Measurements from ENCODE around the gene SPTBN4. TPM values are rescaled to one million over a fixed set of nuclear protein-coding genes. Genes with fewer than 3 reads are reported as not detected.

SPTBN4 gene
- total RNA-seq, 2 donors from 2014 or later = 1.8 to 6.3 TPM

DNA sequence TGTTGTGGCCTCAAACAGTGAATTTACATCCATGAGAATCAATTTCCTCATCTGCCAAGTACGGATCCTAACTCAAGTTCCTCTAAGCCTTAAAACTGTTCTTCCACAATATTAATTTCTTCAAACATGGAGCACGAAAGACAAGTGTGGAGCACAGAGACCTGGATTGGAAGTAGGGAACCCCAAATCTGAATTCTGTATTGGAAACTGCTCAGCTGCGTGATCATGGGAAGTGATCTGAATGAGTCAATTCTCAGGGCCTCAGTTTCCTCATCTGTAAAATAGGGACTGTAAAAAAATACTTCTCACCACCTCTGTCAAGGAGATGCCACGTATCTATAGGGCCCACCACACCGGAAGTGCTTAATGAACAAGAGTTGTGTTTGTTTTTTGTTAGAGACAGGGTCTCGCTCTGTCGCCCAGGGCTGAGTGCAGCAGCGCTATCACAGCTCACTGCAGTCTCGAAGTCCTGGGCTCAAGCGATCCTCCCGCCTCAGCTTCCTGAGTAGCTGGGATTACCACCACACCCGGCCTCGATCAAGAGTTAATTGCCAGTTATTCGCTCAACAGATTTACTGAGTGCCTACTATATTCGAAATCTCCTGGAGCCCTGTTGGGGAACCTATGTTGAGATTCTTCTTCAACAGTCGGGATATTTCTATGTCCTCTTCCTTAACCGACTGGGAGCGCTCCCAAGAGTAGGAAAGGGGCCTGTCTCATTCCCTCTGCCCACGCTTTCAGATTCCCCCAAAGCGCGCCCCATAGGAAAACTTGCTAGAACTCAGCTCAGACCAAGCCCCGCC lies 24.3 kb upstream of the SPTBN4 start:
- Histone ChIP-seq H3K9me3 (no peaks in the 10 kb centered on the region), H3K36me3 (replicated peaks in 1 of 2; ENCODE audit: insufficient read depth in 1 of 2, low read depth in 2 of 2) (peaks cover 0 to 3% of the 10 kb centered on the region in 2 donors), H3K27me3 (no peaks in the 10 kb centered on the region), H3K27ac (peak overlapping the region; percentile 43 to 94 (median 58)), H3K4me3 (no peak overlapping the region), H3K4me1 (peaks cover 21% of the 10 kb centered on the region)
- no peak for DNase-seq
- ATAC-seq = no peak
- 22 to 45% methylated on average over 11 to 22 of the region's 22 CpGs for WGBS, 2 donors
- no peak for TF ChIP-seq POLR2A (IDR thresholded peaks at IDR 0.05)
- TF ChIP-seq, protein P1, sequence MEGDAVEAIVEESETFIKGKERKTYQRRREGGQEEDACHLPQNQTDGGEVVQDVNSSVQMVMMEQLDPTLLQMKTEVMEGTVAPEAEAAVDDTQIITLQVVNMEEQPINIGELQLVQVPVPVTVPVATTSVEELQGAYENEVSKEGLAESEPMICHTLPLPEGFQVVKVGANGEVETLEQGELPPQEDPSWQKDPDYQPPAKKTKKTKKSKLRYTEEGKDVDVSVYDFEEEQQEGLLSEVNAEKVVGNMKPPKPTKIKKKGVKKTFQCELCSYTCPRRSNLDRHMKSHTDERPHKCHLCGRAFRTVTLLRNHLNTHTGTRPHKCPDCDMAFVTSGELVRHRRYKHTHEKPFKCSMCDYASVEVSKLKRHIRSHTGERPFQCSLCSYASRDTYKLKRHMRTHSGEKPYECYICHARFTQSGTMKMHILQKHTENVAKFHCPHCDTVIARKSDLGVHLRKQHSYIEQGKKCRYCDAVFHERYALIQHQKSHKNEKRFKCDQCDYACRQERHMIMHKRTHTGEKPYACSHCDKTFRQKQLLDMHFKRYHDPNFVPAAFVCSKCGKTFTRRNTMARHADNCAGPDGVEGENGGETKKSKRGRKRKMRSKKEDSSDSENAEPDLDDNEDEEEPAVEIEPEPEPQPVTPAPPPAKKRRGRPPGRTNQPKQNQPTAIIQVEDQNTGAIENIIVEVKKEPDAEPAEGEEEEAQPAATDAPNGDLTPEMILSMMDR (IDR thresholded peaks at IDR 0.05) = no peak
- intact Hi-C loops (cut with DNase I) = no loop called here

GRCh38 chr19:40443131-40443999 lies 23.4 kb upstream of the SPTBN4 start:
- peak overlapping the region; percentile 54 to 79 for H3K4me3 ChIP-seq
- ATAC-seq = peak; percentile 88
- peak; percentile 99 to 100 (median 100) for DNase-seq
- peak overlapping the region; percentile 94 to 96 (median 94) for H3K27ac ChIP-seq
- peak in 2 of 3 donors; percentile 54 to 62 for TF ChIP-seq POLR2A (IDR thresholded peaks at IDR 0.05)
- TF ChIP-seq, protein P1 (IDR thresholded peaks at IDR 0.05) = no peak
- no peaks in the 10 kb centered on the region for H3K27me3 ChIP-seq
- intact Hi-C loops (cut with DNase I) = no loop called here
- peaks cover 0 to 7% of the 10 kb centered on the region in 2 donors for H3K36me3 ChIP-seq (replicated peaks in 1 of 2; ENCODE audit: insufficient read depth in 1 of 2, low read depth in 2 of 2)
- WGBS, 2 donors = 0% methylated on average over 27 to 51 of the region's 52 CpGs
- H3K4me1 ChIP-seq = peaks cover 21% of the 10 kb centered on the region
- H3K9me3 ChIP-seq = no peaks in the 10 kb centered on the region

- H3K4me3 ChIP-seq = peak within 1 kb of the TSS; percentile 54 to 79
- intact Hi-C loops (cut with DNase I) = no loop called here
- peak within 1 kb of the TSS; percentile 94 to 96 (median 94) for H3K27ac ChIP-seq
- ATAC-seq (peak; percentile 81), DNase-seq (peak; percentile 98 to 99 (median 98))
- WGBS, 2 donors = 0% methylated on average over 27 to 54 of the region's 72 CpGs
- TF ChIP-seq, protein P1 (IDR thresholded peaks at IDR 0.05) = peak in 3 of 7 experiments; percentile 14 to 27 (median 20)
- TF ChIP-seq POLR2A (IDR thresholded peaks at IDR 0.05) = peak; percentile 84 to 96 (median 91)
- H3K4me1 ChIP-seq = peaks cover 21% of the 10 kb centered on the region
- H3K36me3 ChIP-seq (replicated peaks in 1 of 2; ENCODE audit: insufficient read depth in 1 of 2, low read depth in 2 of 2) = peaks cover 0 to 7% of the 10 kb centered on the region in 2 donors
- H3K27me3 ChIP-seq = no peaks in the 10 kb centered on the region
- no peaks in the 10 kb centered on the region for H3K9me3 ChIP-seq
Measured at GRCh38 chr19:40444000-40444824, 22.6 kb upstream of the SPTBN4 start, which contains the start of gene SERTAD3. Gene SERTAD3, minus strand, starts transcription at chr19:40444335. Its CDS starts 2,255 bp downstream, at chr19:40442080.

- Histone ChIP-seq H3K27ac (peak overlapping the region; percentile 94 to 96 (median 94)), H3K36me3 (replicated peaks in 1 of 2; ENCODE audit: insufficient read depth in 1 of 2, low read depth in 2 of 2) (peaks cover 0 to 7% of the 10 kb centered on the region in 2 donors), H3K4me1 (peaks cover 21% of the 10 kb centered on the region), H3K27me3 (no peaks in the 10 kb centered on the region), H3K9me3 (no peaks in the 10 kb centered on the region), H3K4me3 (peak overlapping the region; percentile 18 to 54)
- 8 to 15% methylated on average over 12 to 18 of the region's 18 CpGs for WGBS, 2 donors
- intact Hi-C loops (cut with DNase I) = no loop called here
- no peak for DNase-seq
- TF ChIP-seq, protein P1 (IDR thresholded peaks at IDR 0.05) = peak in 3 of 7 experiments; percentile 8 to 26 (median 26)
- no peak for TF ChIP-seq POLR2A (IDR thresholded peaks at IDR 0.05)
- no peak for ATAC-seq
Measured at GRCh38 chr19:40444825-40445312, 21.9 kb upstream of the SPTBN4 start.

All from body of pancreas (tissue), 4 donors.